SKM-1 (cell line): Measurements from ENCODE around the gene RB1.
"Not testable (repeated sequence)": the region's sequence is repeated elsewhere in the genome, so short reads cannot be mapped to it uniquely, and the experiment has no call there.

Source experiments
- DNase-seq: peaks from one replicate; lab custom pipeline; 2025; ENCODE audit not compliant: unreplicated experiment; lab: John Stamatoyannopoulos, UW

RB1 gene

GRCh38 chr13:48404952-48405351 is 101.4 kb downstream of the RB1 start:
- no peak for DNase-seq

GRCh38 chr13:48405875-48406274 is 102.3 kb downstream of the RB1 start:
- DNase-seq, result no peak

GRCh38 chr13:48410199-48410598 is 106.6 kb downstream of the RB1 start:
- DNase-seq, result no peak

GRCh38 chr13:48411147-48411794 is 107.7 kb downstream of the RB1 start:
- no peak for DNase-seq

GRCh38 chr13:48411841-48412531 is 108.4 kb downstream of the RB1 start:
- DNase-seq, result no peak

GRCh38 chr13:48412881-48413351 is 109.4 kb downstream of the RB1 start, which contains the start of gene LPAR6:
LPAR6 (minus strand) TSS chr13:48413113; CDS start chr13:48412423, 690 bp downstream.
- DNase-seq, result no peak

GRCh38 chr13:48414501-48414900 is 111.0 kb downstream of the RB1 start:
- no peak for DNase-seq

GRCh38 chr13:48415516-48415915 is 112.0 kb downstream of the RB1 start:
- DNase-seq, result no peak

GRCh38 chr13:48422003-48422402 is 118.5 kb downstream of the RB1 start:
- DNase-seq, result not testable (repeated sequence)

- no peak for DNase-seq
These were observed 120.7 kb downstream of the RB1 start for GRCh38 chr13:48424212-48424611.

GRCh38 chr13:48426052-48426451 is 122.5 kb downstream of the RB1 start:
- DNase-seq, result no peak

- DNase-seq, result not testable (repeated sequence)
These were observed 123.3 kb downstream of the RB1 start for GRCh38 chr13:48426755-48427298.

GRCh38 chr13:48429036-48429435 is 125.5 kb downstream of the RB1 start:
- DNase-seq, result no peak

- DNase-seq, result no peak
These were observed 126.3 kb downstream of the RB1 start for GRCh38 chr13:48429886-48430285.

GRCh38 chr13:48431431-48431830 is 127.9 kb downstream of the RB1 start:
- no peak for DNase-seq

GRCh38 chr13:48431987-48432615 is 128.6 kb downstream of the RB1 start:
- no peak for DNase-seq

GRCh38 chr13:48434200-48434599 is 130.6 kb downstream of the RB1 start:
- no peak for DNase-seq

GRCh38 chr13:48436661-48437288 is 133.2 kb downstream of the RB1 start:
- no peak for DNase-seq

- no peak for DNase-seq
These were observed 133.8 kb downstream of the RB1 start for GRCh38 chr13:48437371-48437770.

GRCh38 chr13:48443442-48444208 is 140.1 kb downstream of the RB1 start:
- no peak for DNase-seq

- no peak for DNase-seq
These were observed 142.9 kb downstream of the RB1 start for GRCh38 chr13:48446464-48446863.
